NCI-H1436 treated with DMSO at 0.1 percent for 48 hours (cell line): Measurements from ENCODE around the gene HMG20A.

ENCODE experiments used
- DNase-seq: peaks from one replicate; lab custom pipeline; 2025; lab: John Stamatoyannopoulos, UW

The HMG20A gene

DNA sequence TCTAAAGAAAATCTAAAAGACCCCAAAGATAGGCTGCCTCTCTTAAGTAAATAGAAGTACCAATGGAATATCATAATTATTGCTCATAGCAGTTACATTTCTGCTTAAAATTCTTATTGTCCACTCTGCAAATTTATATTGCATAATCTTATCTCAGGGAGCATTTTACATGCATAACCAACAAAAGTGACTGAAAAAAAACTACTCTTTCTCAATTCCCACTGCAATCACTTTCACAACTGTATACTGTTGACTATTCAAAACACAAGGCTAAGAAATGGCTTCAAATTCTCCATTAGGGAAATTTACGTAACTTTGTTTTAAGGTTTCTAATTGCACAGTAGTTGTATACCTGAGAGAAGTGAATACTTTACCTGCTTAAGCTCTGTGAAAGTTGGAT is 56.3 kb downstream of the HMG20A start:
- no peak for DNase-seq

DNA sequence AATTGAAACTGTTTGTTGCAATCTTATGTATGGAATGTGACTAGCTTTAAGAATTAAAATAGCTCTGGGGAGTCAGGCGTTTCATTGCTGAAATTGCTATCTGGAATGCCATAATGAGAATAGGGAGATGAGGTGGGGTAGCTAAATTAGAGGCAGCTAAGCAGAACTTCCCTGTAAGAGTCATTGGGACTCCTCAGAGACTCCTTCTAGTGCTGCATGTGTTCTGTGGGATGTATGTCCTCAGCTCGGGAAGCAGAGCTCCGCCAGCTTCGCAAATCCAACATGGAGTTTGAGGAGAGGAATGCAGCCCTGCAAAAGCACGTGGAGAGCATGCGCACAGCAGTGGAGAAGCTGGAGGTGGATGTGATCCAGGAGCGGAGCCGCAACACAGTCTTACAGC is 57.4 kb downstream of the HMG20A start:
- DNase-seq, result no peak

DNA sequence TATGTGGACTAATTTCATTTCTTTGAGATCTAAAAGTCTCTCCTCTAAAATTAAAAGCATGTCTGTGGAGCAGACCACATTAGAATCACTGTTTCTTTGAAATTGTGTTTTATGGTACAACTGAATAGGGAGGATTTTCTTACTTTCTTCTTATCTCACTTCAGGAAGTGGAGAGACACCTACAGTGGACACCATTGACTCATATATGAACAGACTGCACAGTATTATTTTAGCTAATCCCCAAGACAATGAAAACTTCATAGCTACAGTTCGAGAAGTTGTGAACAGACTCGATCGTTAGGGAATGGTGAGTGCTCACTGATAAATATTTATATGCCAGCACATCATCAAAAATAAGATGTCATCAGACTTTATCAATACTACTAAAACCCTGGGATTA is 58.3 kb downstream of the HMG20A start:
- DNase-seq, result no peak

DNA sequence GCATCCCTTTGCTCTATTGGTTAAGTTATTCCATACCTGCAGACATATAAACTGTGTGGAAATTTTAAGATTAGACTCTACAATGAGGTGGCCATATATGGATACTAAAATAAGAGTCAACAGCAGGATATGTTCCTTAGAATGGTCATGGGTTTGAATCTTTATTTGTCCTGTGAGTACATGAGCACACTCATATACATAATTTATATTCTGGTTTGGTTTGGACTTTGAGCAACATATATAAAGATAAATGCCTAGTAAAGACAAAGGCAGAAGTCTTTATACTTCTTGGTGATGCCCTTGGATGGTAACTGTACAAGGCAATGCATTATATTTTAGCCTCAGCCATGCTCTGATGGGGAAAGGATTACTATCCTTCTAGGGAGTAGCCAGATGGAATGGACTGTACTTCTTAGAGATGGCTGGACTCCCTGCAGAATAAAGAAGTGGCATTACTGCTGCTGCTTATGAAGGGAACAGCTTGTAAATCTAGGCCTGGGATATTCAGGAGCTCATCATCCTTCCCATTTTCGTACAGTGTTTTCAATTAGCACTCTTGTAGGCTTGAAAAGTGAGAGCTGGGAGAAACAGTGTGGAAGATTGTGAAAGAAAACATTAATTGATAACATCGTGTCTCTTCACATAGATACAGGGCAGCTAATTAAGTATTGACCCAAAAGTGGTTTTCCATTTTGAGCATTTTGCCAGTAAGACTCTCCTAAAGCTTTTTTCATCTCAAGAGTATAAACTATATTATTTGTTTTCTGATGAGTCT is 60.4 kb downstream of the HMG20A start:
- no peak for DNase-seq

DNA sequence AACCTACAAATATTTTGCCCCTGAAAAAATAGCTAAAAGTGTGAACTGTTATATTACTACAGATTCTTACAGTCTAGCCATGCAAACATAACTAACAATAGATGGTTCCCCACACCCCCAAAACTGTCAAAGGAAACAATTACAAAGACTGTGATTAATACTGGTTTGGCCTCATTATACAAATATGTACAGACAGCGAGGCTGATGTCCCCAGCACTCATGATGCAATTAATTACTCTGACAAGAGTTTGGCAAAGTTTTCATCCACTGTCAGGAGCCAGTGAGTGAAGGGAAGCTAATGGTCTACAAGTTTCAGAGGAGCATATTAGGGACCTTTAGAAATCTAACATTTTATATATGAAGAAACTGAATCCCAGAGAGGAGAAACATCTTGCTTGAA is 61.0 kb downstream of the HMG20A start:
- DNase-seq, result no peak

DNA sequence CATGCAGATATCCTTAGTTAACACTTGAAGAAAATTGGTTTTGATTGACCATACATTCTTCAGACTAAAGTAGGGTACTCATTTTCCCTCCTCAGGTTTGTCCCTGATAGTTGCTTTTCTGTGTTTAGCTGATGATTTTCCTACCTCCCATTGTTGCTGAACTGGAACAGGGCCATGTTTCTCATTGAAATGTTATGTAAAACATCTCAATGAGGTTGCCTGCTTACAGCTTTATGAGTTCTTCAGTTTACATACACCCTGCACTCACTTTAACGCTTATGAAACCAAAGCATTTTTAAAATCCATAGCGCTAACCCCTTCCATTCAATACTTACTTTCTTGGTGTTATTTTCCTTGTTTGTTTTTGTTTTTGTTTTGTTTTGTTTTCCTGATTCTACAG is 61.9 kb downstream of the HMG20A start:
- no peak for DNase-seq

DNA sequence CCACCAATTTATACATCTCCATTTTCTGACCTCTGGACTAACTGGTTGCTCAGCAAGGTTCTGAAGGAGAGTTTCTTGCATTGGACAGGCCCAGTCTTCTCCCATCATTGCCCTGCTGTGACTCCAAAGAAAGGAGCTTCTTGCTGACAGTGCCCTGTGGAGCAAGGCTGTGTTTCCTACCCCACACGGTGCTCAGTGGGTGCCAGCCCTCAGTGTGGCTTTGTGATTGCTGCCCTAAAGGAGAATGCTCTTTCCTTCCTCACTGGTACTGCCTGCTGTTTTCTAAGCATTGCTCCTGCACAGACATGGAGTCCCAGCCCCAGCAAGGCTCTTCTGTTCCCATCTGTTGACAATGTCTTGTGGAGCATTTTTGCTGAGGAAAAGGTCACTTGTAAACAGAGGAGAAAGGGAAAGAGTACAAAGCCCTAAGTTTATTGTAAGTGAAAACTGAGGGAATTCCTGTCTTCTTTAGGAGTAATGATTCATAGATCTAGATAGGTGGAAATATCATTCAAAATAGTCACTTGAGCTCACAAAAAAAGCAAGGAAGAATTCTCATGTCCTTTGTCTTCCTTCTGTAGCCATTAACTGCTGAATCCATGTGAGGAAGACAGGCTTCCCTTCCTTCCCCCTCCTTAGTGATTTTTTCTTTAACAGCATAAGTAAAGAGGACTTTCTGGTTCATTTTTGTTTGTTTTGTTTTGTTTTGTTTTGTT is 62.9 kb downstream of the HMG20A start:
- no peak for DNase-seq

DNA sequence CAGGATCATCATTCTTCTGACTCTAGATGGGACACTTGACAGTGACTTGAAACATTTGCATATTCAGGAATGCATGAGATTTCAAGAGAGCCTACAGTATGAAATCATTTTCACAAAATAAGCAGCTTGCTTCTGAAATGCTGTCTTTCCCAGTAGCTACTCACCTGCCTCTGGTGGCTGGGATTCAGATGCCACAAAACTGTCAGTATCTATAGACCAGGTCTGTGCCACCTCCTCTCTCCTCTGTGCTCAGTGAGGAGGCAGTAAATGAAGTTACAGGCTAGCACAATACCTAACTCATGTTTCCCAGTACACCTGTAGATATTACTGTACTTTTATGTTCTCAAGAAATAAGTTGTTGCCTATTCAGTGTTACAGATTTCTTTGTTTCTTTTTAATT is 64.3 kb downstream of the HMG20A start:
- no peak for DNase-seq

DNA sequence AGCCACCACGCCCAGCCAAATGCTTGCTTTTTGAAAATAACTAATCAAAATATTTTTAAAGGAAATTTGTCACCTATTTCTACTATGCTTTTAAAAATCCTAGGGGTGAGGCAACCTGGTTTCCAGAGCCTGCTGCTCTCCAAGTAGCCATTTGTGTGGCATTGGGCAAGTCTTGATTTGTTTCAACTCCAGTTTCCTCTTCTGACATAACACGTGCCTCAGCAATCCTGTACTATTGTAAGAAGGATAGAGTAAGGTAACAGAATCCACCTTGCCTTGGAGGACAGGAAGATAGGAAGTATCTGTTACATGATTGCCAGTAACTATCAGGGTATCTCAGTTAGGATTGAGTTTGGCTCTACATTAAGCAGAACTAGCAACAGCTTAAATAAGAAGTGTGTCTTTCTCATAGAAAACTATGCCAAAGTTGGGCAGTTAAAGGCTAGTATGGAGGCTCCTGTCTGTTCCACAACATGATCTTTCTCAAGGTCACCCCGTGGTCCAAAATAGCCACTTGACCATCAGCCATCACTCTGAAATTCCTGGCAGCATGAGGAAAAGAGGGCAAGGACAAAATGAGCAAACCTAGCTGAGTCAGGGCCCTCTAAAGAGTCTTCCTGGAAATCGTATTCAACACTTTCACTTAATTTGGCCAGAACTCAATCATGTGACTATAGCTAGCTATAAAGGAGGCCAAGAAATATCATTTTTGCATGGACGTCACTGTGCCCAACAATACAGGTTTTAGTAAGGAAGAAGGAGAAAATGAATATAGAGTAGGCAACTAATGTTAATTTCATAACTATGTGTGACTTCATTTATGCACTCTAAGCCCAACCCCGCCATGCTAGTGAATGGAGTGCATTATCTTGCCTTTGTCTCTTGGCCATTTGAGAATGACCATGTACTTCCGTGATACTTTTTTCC is 66.1 kb downstream of the HMG20A start:
- DNase-seq, result no peak

DNA sequence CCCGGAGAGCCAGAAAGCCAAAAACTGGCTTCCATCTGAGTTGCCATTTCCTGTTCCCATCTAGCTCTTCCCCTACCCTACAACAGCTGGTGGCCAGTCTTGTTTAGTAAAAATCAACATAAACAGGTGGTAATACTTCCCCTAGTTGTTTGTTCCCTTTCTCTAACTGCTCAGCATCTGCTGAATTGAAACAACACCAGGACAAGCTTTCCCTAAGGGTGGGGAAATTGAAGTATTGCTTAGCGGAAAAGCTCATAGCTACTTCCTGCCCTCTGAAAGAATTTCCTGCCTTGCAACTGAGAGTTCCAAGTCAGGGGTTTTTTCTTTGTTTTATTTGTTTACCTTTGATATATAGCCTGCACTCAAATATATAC is 66.8 kb downstream of the HMG20A start:
- DNase-seq, result no peak

DNA sequence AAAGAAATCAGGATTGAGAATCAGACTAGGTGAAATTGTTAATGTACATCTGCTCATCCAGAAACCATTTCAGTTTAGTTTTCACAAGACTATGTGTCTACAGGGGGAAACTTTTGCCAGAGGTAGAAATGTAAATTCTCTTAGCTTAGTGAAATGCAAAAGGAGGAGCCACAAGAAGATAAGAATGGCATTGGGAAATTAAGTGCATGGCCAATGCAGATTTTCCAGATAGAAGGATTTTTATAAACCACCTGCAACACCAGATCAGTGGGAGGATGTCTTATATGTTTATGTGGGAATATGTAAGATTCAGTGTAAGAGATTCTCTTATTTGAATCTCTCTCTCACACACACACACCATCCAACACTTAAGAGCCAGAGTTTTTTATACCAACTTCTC is 67.2 kb downstream of the HMG20A start:
- DNase-seq, result no peak

DNA sequence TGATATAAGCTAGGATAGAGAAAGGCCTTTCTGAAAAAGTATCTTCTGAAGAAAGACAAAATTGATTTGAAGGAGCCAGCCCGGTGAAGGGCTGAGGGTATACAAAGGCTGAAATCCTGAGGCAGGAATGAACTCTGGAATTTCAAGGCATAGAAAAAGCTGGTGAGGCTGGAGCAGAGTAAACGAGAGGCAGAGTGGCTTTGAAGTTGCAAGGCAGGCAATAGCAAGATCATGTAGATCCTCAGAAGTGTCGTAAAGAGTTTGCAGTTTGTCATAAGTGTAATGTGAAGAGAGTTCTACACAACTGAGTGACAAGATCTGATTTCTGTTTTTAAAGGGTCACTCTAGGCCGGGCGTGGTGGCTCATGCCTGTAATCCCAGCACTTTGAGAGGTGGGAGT is 69.0 kb downstream of the HMG20A start:
- DNase-seq, result no peak

DNA sequence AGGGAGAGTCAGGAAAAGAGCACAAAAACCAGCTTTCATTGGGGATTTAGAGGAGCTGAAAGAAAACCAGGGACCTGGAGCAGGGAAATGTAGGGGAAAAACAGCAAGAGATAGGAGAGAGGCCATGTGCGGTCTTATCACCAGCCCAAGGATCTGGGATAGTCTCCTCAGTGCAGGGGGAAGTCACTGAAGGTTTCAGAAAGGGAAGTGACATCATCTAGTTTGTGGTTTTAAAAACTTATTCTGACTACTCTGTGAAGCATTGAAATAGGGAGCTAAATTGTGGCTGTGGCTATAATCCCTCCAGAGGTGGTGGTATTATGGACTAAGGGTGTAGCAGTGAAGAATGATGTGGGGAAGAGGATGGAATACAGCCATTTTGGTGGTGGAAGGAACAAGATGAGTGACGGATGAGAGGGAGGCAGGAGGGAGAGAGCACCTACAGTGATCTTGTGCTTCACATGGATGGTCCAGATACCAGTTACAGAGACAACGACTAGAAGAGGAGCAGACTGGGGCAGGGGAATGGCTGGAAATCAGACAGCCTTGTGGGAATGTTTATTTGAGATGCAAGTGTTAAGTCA is 72.7 kb downstream of the HMG20A start:
- DNase-seq, result no peak

DNA sequence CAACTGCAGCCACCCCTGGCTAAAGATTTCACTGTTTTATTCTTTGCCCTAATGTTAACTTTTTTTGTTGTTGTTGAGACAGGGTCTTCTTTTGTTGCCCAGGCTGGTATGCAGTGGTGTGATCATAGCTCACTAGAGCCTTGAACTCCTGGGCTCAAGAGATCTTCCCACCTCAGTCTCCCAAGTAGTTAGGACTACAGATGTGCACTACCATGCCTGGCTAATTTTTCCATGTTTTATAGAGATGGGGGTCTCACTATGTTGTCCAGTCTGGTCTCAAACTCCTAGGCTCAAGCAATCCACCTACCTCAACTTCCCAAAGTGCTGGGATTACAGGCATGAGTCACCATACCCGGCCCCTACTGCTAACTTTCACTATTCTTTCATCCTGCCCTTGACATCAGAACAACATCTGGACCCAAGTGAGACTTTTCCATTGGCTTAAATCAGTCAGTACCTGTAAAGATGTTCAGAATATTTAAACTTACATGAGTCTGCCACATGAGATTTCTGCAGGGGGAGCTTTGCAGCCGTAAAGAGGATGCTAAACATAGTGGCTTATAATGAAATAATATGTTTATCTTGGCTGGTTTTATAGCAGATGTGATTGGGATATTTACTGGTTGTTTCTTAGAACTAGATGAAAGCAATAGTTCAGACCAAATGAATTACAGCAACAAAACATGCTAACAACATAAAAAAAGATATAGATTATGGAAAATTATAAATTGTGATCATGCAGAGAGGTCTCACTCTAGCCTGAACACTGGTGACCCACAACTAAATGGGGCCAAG is 73.6 kb downstream of the HMG20A start:
- DNase-seq, result no peak

DNA sequence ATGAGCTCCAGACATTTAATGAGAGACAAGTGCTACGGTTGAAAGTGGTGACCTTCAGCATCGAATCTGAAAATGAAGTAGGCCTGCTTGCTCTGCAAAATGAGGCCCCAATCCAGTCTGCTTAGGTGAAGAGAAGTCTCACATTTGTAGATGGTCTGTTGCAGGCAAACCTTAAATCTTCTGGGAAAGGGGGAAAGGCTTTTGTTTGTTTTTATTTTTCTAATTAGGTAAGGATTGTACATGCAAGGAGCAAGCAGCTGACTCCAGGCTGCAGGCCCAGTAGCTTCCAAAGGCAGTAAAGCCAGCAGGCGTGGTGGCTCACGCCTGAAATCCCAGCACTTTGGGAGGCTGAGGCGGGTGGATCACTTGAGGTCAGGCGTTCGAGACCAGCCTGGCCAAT is 74.3 kb downstream of the HMG20A start:
- no peak for DNase-seq

DNA sequence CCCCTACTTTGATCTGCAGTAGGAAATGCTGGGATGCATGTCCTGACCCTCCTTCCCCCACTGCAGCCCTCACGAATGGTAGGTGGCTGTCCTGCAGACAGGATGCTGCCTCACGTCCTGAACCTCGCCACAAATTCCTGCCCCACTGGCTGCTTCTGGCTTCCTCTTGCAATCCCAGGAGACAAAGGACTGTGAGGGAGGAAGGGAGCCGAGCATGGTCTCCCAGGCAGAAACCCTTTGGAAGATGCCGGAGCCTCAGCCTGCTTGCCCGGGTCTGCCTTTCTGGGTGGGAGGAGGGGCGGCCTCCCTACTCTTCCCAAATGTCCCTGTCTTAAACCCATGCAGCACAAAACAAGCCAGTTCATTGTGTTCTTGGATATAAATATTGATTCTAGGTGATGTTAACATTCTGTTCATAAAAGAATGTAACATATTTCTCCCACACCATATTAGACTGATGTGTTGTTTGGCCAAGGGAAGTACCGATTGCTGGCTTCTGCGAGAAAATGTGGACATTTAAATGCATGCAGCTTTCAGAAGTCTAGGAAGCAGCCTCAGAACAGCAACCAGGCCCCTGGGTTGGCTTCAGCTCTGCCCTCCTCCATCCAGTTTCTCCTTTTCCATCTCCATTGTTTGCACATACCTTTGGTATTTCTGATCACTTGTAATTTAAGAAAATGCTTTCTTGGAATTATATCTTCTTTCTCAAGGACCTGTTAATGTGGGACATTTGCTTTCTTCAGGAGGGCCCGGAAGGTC is 75.3 kb downstream of the HMG20A start:
- no peak for DNase-seq

DNA sequence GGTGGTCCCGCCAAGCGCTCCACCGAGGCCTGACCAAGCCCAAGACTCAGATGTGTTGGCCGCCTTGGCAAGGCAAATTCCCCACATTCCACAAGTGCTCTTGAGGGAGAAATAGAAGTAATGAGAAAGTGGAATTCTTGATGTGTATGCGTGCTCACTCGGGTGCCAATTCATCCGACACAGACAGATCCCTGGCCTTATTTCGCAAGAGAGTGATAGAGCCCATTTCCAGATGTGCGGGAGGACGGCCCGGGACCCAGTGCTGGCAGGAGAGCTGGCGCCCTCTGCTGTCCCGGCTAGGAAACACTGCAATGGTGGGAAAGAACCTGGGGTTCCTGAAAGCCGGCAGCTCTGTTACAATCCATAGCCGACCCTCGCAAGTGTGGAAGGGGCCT is 76.0 kb downstream of the HMG20A start:
- DNase-seq, result no peak

DNA sequence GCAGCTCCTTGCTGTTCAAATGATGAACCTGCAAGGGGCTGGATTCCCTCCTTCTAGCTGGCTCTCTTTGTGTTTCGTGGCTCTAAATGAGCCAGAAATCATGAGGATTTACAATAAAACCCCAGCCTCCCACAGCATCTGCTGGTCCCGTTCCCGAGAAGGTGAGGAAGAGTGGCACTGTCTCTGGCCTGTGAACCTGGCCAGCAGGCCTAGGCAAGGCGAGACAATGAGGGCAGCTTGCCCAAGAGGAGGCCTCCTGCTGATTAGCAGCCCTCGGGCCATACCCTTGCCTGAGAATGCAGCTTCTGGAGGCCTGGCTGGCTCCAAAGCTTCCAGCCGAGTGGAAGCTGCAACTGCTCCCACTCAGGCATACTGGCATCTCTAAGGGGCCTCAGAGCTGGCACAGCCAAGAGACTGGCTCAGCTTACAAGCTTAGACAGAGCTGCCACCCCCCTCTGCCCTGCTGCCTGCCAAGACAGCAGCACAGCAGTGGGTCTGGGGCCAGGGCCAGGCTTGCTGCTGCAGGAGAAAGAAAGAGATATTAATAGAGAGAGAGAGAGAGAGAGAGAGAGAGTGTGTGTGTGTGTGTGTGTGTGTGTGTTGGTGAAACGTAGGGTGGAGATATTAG is 76.5 kb downstream of the HMG20A start:
- no peak for DNase-seq

DNA sequence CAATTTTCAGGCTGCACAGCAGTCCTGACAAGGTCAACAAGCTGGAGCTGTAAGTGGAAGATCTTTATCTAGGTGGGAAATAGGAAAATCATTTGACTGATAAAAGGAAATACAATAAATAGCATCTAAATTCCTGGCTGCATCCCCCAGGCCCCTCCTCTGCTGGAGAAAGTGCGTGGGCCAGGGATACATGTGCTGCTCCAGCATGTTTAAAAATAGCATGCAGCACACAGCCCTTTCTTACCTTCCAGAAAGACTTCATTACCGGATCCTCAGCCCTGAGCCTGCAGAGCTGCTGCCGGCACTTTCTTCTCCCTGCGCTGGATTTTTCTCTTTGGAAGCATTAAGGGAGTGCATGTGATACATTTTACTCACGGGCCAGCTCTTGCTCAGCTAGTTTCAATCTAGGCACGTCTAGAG is 77.3 kb downstream of the HMG20A start:
- DNase-seq, result no peak

DNA sequence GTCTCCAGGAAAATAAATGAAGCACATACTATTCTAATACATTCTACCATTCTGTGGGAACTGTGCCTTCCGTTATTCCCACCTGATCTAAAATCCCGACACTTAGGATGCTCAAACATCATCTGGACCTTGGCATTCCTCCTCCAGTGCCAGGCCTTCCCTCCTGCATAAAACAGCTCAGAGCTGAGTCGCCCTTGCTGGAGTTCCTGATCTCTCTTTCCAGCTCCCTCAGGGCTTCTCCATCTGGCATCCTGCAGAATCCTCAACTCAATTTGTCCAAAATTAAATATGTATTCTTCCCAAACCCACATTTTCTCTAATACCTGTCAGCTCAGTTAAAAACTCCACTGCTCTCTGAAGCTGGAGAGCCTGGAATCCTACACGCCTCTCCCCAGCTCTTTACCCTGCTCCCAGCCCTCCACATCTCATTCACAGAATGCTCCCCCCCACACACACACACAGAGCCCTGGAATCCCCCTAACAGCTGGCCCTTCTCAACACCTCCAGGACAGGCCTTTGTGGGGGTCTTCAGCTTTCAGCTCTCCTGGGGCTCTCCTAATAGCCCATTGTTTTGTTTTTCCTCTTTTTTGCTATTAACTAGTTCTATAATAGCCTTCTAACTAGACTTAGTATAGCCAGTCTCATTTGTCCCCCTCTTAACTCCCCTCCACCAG is 78.5 kb downstream of the HMG20A start:
- DNase-seq, result no peak
